GM12878 (cell line): ENCODE results near the gene SULT1A2. TPM values are rescaled to one million over a fixed set of nuclear protein-coding genes. Genes with fewer than 3 reads are reported as not detected.
"Not testable (repeated sequence)": the region's sequence is repeated elsewhere in the genome, so short reads cannot be mapped to it uniquely, and the experiment has no call there.

Experiments used
- ATAC-seq: fragments of 200-7000 bp; cut with Tn5 transposase; 3 replicates; pipeline ENCODE4 v1.9.1; 2020; ENCODE audit warnings: mild to moderate bottlenecking, moderate library complexity
- BruUV-seq: library from RNA; stranded (reverse); fragments of 400-500 nt; replicated peaks from 2 replicates; lab custom pipeline; 2021; lab: Mats Ljungman, UMichigan
- CTCF ChIA-PET: fragments of 300-600 bp; sonication (Branson Sonifier 250); formaldehyde crosslinking; extraction: SDS; loops from one replicate; lab custom pipeline; 2021; ENCODE audit warnings: inconsistent platforms; lab: Yijun Ruan, JAX
- POLR2A ChIA-PET: fragments of 350-600 bp; formaldehyde crosslinking; extraction: SDS; loops from one replicate; lab custom pipeline; 2021; ENCODE audit warnings: inconsistent platforms; lab: Charles Lee
- RAD21 ChIA-PET: fragments of 300-600 bp; sonication (Branson Sonifier 250); formaldehyde crosslinking; loops from one replicate; lab custom pipeline; 2023; ENCODE audit warnings: antibody characterized with exemption; ENCODE audit not compliant: unreplicated experiment; lab: Charles Lee
- SMC1A ChIA-PET: fragments of 300-600 bp; sonication (Branson Sonifier 250); formaldehyde crosslinking; loops from one replicate; lab custom pipeline; 2023; ENCODE audit not compliant: unreplicated experiment, uncharacterized antibody; lab: Charles Lee
- DNase-seq: peaks from one replicate; pipeline ENCODE4 v3.0.0-alpha.2; 2011; ENCODE audit warnings: low read depth, low spot score
- FAIRE-seq: peaks from 3 replicates; lab custom pipeline; 2011; peaks lifted over from hg19 to GRCh38; lab: Jason Lieb, UNC
- H2AFZ ChIP-seq: 2 replicates; pipeline ENCODE4 v1.6.0; 2011; ENCODE audit warnings: low read depth, low read length, control low read depth; ENCODE audit not compliant: control insufficient read depth
- H3K27ac ChIP-seq: 2 replicates; pipeline ENCODE4 v1.5.1; 2011; ENCODE audit warnings: control low read depth; ENCODE audit not compliant: control insufficient read depth, insufficient read depth
- H3K27me3 ChIP-seq, 2 experiments: replicated peaks in 1 of 2; 2 replicates each; pipeline versions ENCODE4 v1.6.0 to v1.6.1; 2011; ENCODE audit warnings: low read length in 1 of 2; ENCODE audit not compliant: control insufficient read depth in 2 of 2, insufficient read depth in 2 of 2
- H3K36me3 ChIP-seq, 2 experiments: 2 replicates each; pipeline ENCODE4 v1.5.1; 2011; ENCODE audit warnings: low read length in 1 of 2; ENCODE audit not compliant: control insufficient read depth in 2 of 2, insufficient read depth in 2 of 2
- H3K4me1 ChIP-seq: 2 replicates; pipeline ENCODE4 v1.6.1; 2011; ENCODE audit warnings: mild to moderate bottlenecking, low read length, moderate library complexity, mixed read lengths; ENCODE audit not compliant: control insufficient read depth, insufficient read depth
- H3K4me2 ChIP-seq: 2 replicates; pipeline ENCODE4 v1.6.0; 2011; ENCODE audit warnings: control low read depth; ENCODE audit not compliant: control insufficient read depth, insufficient read depth
- H3K4me3 ChIP-seq: fragments of 200-600 bp; sonication (generic); 2 replicates; pipeline ENCODE4 v1.5.1; 2016
- H3K79me2 ChIP-seq: 2 replicates; pipeline ENCODE4 v1.6.0; 2011; ENCODE audit warnings: low read length; ENCODE audit not compliant: control insufficient read depth, insufficient read depth
- H3K9ac ChIP-seq: 2 replicates; pipeline ENCODE4 v1.8.0; 2011; ENCODE audit warnings: low read length, control low read depth, mixed read lengths; ENCODE audit not compliant: control insufficient read depth, insufficient read depth
- H3K9me3 ChIP-seq: replicated peaks from 3 replicates; pipeline ENCODE4 v1.5.1; 2011; ENCODE audit warnings: mild to moderate bottlenecking, low read length; ENCODE audit not compliant: control insufficient read depth, insufficient read depth
- H4K20me1 ChIP-seq: 2 replicates; pipeline ENCODE4 v1.6.0; 2011; ENCODE audit not compliant: control insufficient read depth, insufficient read depth
- HDAC6 ChIP-seq: fragments of 200-600 bp; sonication (generic); IDR thresholded peaks from one replicate; pipeline ENCODE4 v1.8.0; 2017; ENCODE audit warnings: antibody characterized with exemption; ENCODE audit not compliant: unreplicated experiment
- SUZ12 ChIP-seq: fragments of 200-600 bp; sonication (generic); IDR thresholded peaks from one replicate; pipeline ENCODE4 v1.6.1; 2018; ENCODE audit warnings: antibody characterized with exemption, mild to moderate bottlenecking; ENCODE audit not compliant: unreplicated experiment
- WGBS: methylation state at CpG from one replicate; pipeline ENCODE4 v1.1.6; 2016; ENCODE audit warnings: low lambda C conversion rate; ENCODE audit not compliant: insufficient replicate concordance, insufficient coverage; ENCODE audit errors: missing lambda C conversion rate; 5-methylcytosine and 5-hydroxymethylcytosine counted together
- in situ Hi-C: fragments of 300-500 bp; cut with MboI; formaldehyde crosslinking; loops from 9 replicates; pipeline ENCODE4 v1.14.3; 2018; ENCODE audit warnings: mixed read lengths
- intact Hi-C: fragments of 100-400 bp; cut with micrococcal nuclease; formaldehyde crosslinking; loops from one replicate; pipeline ENCODE4 v1.14.2; 2022; ENCODE audit not compliant: unreplicated experiment
- polyA plus RNA-seq, 11 experiments: library from polyadenylated mRNA; depleted of rRNA in 4 of 11; unstranded in 6 of 11; stranded (reverse) in 5 of 11; fragments of >200 nt; fragmentation: Nextera tagmentation in 4 of 11; fragmentation: Illumina TruSeq in 1 of 11; extraction: Ambion mirVana in 4 of 11; extraction: Trizol in 1 of 11; gene quantifications; 1 replicate in 1 of 11; 2 replicates in 10 of 11; pipeline versions ENCODE4 v1.2.1 to v1.2.3, GENCODE V29; 2011 to 2016; ENCODE audit warnings: inconsistent platforms in 2 of 11, missing spikeins in 2 of 11, low read depth in 1 of 11
- total RNA-seq, 4 experiments: library from RNA; depleted of rRNA in 3 of 4; stranded (reverse); fragments of >200 nt in 3 of 4; fragmentation: Illumina TruSeq in 1 of 4; extraction: Trizol in 1 of 4; gene quantifications; 2 replicates each; pipeline versions ENCODE4 v1.2.1 to v1.2.3, GENCODE V29; 2013 to 2021

SULT1A2 gene
- total and polyA plus RNA-seq, 10 of the 15 experiments (the other 5 are each of a cell fraction or from before 2014, with no cell fraction given) = 0.06 to 0.39 (median 0.07) TPM; not detected in 7

- DNase-seq = no peak
- ChIA-PET POLR2A (no interaction called here), RAD21 (no interaction called here), CTCF (no interaction called here)
- Histone ChIP-seq H3K9ac (no peak overlapping the region), H2AFZ (no peak overlapping the region), H3K4me3 (no peak overlapping the region; the same call in 1 of the 2 replicates)
- 4% methylated on average over 67 of the region's 68 CpGs for WGBS
- TF ChIP-seq HDAC6 (no peak), SUZ12 (peak; percentile 84)
- TF ChIP-seq, all 136 proteins: peak for 1
- H3K36me3 ChIP-seq = no peaks in the 10 kb centered on the region
- H3K9me3 ChIP-seq = no peaks in the 10 kb centered on the region
- no peak for FAIRE-seq
- H3K4me1 ChIP-seq = no peaks in the 10 kb centered on the region
- BruUV-seq = no TSS peak
- H3K27ac ChIP-seq = no peak overlapping the region
- peak; percentile 42 for ATAC-seq
- in situ Hi-C loops = no loop called here
- no peaks in the 10 kb centered on the region for H3K79me2 ChIP-seq
- peaks cover 0 to 2% of the 10 kb centered on the region in 2 experiments; a peak in 1 of 4 replicates for H3K27me3 ChIP-seq
- intact Hi-C loops = no loop called here
- peak overlapping the region; percentile 25; the same call in 1 of the 2 replicates for H3K4me2 ChIP-seq
- H4K20me1 ChIP-seq = no peaks in the 10 kb centered on the region
- SMC1A ChIA-PET = no interaction called here
Observed at GRCh38 chr16:28623172-28623711, 26.4 kb upstream of the SULT1A2 start.

GRCh38 chr16:28622532-28623171 lies 25.8 kb upstream of the SULT1A2 start:
- H3K9ac ChIP-seq, BruUV-seq, DNase-seq, intact Hi-C loops, CTCF ChIA-PET, POLR2A ChIA-PET, H3K79me2 ChIP-seq, H2AFZ ChIP-seq, ATAC-seq, H3K4me1 ChIP-seq, H3K9me3 ChIP-seq, SMC1A ChIA-PET, H3K27me3 ChIP-seq, H3K4me3 ChIP-seq, H3K4me2 ChIP-seq, in situ Hi-C loops, H4K20me1 ChIP-seq, H3K36me3 ChIP-seq, RAD21 ChIA-PET, FAIRE-seq, H3K27ac ChIP-seq: not testable (repeated sequence)
- WGBS = 27% methylated on average over 19 of the region's 24 CpGs
